ENCODE results near the gene FLVCR2. TPM values are rescaled to one million over a fixed set of nuclear protein-coding genes. Genes with fewer than 3 reads are reported as not detected.

Gene FLVCR2
- total RNA-seq, 1 donor from 2014 or later: 28.6 TPM

DNA sequence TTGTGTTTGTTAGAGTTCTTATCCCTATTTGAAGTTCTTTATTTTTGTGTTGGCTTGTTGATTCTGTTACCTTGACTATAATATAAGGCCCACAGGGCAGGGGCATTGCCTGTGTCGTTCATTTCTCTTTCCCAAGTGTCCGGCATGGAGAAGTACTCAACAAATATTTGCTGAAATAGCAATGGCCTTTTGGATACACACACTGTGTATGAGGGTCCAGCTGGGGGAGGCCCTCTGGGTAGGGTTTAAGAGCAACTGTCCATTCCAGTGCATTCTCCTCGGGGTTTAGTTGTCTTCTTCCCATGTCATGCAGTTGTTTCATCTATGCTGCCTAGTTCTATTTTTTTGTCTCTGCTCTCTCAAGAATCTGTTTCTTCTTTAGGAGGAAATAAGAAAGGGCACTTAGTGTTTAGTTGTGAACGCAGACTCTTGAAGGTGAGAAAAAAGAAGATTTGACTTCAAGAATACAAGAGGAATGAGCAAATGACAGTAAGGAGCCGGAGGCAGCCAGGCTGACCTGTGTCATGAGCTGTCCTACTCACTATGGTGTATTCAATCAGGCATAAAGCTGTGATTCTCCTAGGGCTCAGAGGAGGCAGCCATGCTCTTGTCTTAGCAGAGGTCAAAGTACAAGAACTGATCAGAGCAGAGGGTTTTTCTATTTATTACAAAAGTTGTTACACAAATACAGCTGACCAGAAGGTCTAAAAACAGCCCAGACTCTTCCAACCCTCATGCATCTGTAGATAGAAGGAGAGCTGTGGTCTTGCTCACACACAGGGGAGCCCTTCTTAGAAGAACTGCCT is 72.0 kb downstream of the FLVCR2 start:
- TF ChIP-seq, protein P1, sequence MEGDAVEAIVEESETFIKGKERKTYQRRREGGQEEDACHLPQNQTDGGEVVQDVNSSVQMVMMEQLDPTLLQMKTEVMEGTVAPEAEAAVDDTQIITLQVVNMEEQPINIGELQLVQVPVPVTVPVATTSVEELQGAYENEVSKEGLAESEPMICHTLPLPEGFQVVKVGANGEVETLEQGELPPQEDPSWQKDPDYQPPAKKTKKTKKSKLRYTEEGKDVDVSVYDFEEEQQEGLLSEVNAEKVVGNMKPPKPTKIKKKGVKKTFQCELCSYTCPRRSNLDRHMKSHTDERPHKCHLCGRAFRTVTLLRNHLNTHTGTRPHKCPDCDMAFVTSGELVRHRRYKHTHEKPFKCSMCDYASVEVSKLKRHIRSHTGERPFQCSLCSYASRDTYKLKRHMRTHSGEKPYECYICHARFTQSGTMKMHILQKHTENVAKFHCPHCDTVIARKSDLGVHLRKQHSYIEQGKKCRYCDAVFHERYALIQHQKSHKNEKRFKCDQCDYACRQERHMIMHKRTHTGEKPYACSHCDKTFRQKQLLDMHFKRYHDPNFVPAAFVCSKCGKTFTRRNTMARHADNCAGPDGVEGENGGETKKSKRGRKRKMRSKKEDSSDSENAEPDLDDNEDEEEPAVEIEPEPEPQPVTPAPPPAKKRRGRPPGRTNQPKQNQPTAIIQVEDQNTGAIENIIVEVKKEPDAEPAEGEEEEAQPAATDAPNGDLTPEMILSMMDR (IDR thresholded peaks at IDR 0.05): no peak
- peaks cover 24% of the 10 kb centered on the region for H3K4me1 ChIP-seq
- H3K27me3 ChIP-seq: no peaks in the 10 kb centered on the region
- no peak overlapping the region for H3K27ac ChIP-seq
- H3K4me3 ChIP-seq: no peak overlapping the region
- peaks cover 51% of the 10 kb centered on the region for H3K36me3 ChIP-seq
- intact Hi-C loops (cut with DNase I): loop anchor here (5.0 kb wide), 1 partner anchor 73 kb away; the partner anchor contains the start of gene FLVCR2
- DNase-seq: no peak
- no peak for ATAC-seq
- H3K9me3 ChIP-seq: no peaks in the 10 kb centered on the region

DNA sequence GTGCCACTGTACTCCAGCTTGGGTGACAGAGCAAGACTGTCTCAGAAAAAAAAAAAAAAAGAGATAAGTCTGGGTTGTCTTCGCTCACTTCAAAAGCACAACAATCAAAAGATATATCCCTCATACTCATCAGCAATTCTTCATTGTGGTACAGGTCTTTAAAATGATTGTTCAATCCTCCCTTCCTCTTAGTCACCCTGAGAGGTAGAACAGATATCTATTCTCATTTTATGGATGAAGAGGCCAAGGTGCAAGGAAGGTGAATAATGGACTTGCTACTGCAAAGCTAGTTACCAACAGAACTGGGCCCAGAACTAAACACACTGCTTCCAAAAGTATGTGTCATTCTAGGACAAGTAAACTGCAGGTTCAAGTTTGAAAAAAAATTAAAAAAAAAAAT is 75.1 kb downstream of the FLVCR2 start:
- Histone ChIP-seq H3K27me3 (no peaks in the 10 kb centered on the region), H3K9me3 (no peaks in the 10 kb centered on the region), H3K4me1 (peaks cover 1% of the 10 kb centered on the region), H3K4me3 (no peak overlapping the region), H3K27ac (no peak overlapping the region), H3K36me3 (peaks cover 68% of the 10 kb centered on the region)
- intact Hi-C loops (cut with DNase I): loop anchor here (5.0 kb wide), 1 partner anchor 76 kb away; the partner anchor contains the start of gene FLVCR2
- DNase-seq (no peak), ATAC-seq (no peak)
- TF ChIP-seq, protein P1 (IDR thresholded peaks at IDR 0.05): no peak

GRCh38 chr14:75654127-75654732 is 75.8 kb downstream of the FLVCR2 start:
- Histone ChIP-seq H3K36me3 (peaks cover 65% of the 10 kb centered on the region), H3K27me3 (no peaks in the 10 kb centered on the region), H3K9me3 (no peaks in the 10 kb centered on the region), H3K27ac (no peak overlapping the region), H3K4me1 (no peaks in the 10 kb centered on the region), H3K4me3 (no peak overlapping the region)
- TF ChIP-seq, protein P1 (IDR thresholded peaks at IDR 0.05): peak; percentile 99
- ATAC-seq: peak; percentile 96
- intact Hi-C loops (cut with DNase I): loop anchor here (5.0 kb wide), 1 partner anchor 77 kb away; the partner anchor contains the start of gene FLVCR2
- DNase-seq: peak; percentile 85

- Histone ChIP-seq H3K4me1 (peaks cover 5% of the 10 kb centered on the region), H3K27ac (no peak overlapping the region), H3K4me3 (no peak overlapping the region), H3K9me3 (no peaks in the 10 kb centered on the region), H3K36me3 (peaks cover 54% of the 10 kb centered on the region), H3K27me3 (no peaks in the 10 kb centered on the region)
- no peak for DNase-seq
- ATAC-seq: no peak
- TF ChIP-seq, protein P1 (IDR thresholded peaks at IDR 0.05): no peak
- intact Hi-C loops (cut with DNase I): no loop called here
Measured at GRCh38 chr14:75655235-75655634, 76.8 kb downstream of the FLVCR2 start.

DNA sequence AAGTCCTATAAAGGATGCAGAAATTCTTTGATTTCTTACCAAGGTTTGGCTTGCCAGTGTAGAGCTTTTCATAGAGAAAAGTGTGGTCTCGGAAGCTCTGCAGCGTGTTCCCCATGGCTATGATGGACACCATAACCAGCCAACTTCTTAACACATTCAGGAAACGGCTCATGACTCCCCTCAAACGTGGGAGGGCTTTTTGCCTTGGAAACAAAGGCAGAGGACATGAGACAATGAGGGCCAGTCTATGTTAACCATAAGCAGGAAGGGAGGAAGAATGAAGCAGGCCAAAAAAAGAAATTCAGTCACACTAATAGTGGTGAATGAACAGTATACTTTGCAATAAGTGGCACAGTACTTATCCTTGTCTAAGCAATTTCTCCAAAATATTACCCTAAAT is 78.9 kb downstream of the FLVCR2 start:
- intact Hi-C loops (cut with DNase I): no loop called here
- TF ChIP-seq, protein P1 (IDR thresholded peaks at IDR 0.05): no peak
- Histone ChIP-seq H3K36me3 (peaks cover 34% of the 10 kb centered on the region), H3K9me3 (no peaks in the 10 kb centered on the region), H3K27ac (no peak overlapping the region), H3K27me3 (no peaks in the 10 kb centered on the region), H3K4me1 (peaks cover 15% of the 10 kb centered on the region), H3K4me3 (no peak overlapping the region)
- DNase-seq (no peak), ATAC-seq (no peak)

All from upper lobe of right lung (tissue), 1 donor.